ENCODE data around the gene USP51. TPM values are rescaled to one million over a fixed set of nuclear protein-coding genes. Genes with fewer than 3 reads are reported as not detected.
A peak's percentile ranks its signal among the peaks of the same experiment; 100 is the strongest.

The USP51 gene
- total RNA-seq (1 to 10 TPM; 2.3 TPM), total RNA-seq (0.20 to 9.0 (median 3.9) reads per million in 172 experiments)
- polyA plus RNA-seq (2013, experiment 1 of 2), result 0.83 TPM
- polyA plus RNA-seq (2013, experiment 2 of 2), result 0.84 TPM

DNA sequence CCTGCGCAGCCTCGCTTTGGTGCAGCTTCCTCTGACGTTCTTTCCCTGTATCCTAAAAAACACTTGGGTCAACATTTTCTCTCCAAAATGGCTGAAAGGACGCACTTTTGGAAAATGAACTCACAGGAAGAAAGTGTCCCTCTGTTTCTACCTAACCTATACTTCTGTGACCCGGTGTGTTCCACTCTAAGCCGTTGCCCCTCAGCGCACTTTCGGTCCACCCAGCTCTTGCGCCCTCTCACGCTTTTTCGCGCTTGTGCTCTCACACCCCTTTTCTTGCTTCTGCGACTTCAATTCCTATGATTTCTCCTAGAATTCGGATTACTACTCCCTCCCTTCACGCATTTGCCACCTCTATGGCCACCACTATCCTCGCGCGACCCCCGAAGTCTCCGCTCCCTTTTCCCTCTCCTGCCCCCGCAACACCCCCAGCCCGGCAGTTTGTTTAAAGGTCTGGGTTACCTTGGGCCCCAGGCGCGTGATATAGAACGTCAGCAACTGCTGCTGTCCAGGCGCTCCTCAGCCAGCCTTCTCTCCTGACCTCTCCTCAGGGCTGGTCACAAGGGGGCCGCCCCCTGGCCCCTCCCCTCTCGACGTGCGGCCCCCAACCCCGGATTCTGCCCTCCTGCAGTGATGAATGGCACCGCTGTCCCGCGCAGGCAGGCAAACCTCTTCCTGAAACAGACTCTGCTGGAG, at the start of gene USP51:
TSS of gene USP51 (minus strand) at position 535 of the 696 bp plus-strand sequence. CDS start 909 bp downstream, outside the sequence.
- intact Hi-C loops (cut with DNase I, micrococcal nuclease), result no loop called here
- DNase-seq (peak in 9 of 14 experiments; percentile 3 to 69 (median 24)), ATAC-seq (ENCODE audit: poor library complexity) (peak; percentile 35)
- Mint-ChIP-seq H3K27me3 (no peaks in the 10 kb centered on the region), H3K36me3 (ENCODE audit: low read depth) (peaks cover 7% of the 10 kb centered on the region), H3K4me1 (ENCODE audit: low read depth) (peaks cover 17% of the 10 kb centered on the region), H3K27ac (peak within 1 kb of the TSS; percentile 96), H3K4me3 (peak within 1 kb of the TSS; percentile 98), H3K9me3 (no peaks in the 10 kb centered on the region)
- H3K27ac ChIP-seq (ENCODE audit: low read depth in 1 of 2, low read length in 2 of 2), result peak within 1 kb of the TSS; percentile 72 to 85
- ChIA-PET POLR2A (interaction anchor here (0.8 to 3.4 kb wide), 19 partner anchors 9 to 1806 kb away, joined by 3 to 75 read pairs (median 6); partner anchors contain the start of genes APEX2, FAM120C, KLF8 and MAGEH1), CTCF (interaction anchor here (1.1 to 1.9 kb wide), 4 partner anchors 37 to 419 kb away, joined by 4 to 5 read pairs (median 4); partner anchors contain the start of genes MAGEH1 and RRAGB)
- H3K9me3 ChIP-seq (ENCODE audit: control insufficient read depth in 1 of 2, insufficient read depth in 1 of 2, low read length in 2 of 2), result no peaks in the 10 kb centered on the region
- TF ChIP-seq, protein P1, sequence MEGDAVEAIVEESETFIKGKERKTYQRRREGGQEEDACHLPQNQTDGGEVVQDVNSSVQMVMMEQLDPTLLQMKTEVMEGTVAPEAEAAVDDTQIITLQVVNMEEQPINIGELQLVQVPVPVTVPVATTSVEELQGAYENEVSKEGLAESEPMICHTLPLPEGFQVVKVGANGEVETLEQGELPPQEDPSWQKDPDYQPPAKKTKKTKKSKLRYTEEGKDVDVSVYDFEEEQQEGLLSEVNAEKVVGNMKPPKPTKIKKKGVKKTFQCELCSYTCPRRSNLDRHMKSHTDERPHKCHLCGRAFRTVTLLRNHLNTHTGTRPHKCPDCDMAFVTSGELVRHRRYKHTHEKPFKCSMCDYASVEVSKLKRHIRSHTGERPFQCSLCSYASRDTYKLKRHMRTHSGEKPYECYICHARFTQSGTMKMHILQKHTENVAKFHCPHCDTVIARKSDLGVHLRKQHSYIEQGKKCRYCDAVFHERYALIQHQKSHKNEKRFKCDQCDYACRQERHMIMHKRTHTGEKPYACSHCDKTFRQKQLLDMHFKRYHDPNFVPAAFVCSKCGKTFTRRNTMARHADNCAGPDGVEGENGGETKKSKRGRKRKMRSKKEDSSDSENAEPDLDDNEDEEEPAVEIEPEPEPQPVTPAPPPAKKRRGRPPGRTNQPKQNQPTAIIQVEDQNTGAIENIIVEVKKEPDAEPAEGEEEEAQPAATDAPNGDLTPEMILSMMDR (IDR thresholded peaks at IDR 0.05), result peak; percentile 24
- peaks cover 10% of the 10 kb centered on the region for H3K4me1 ChIP-seq (ENCODE audit: insufficient read depth, low read length)
- no peaks in the 10 kb centered on the region for H3K36me3 ChIP-seq (ENCODE audit: insufficient read depth, low read length)
- H3K27me3 ChIP-seq (ENCODE audit: control insufficient read depth in 1 of 2, insufficient read depth in 2 of 2, low read length in 2 of 2), result no peaks in the 10 kb centered on the region
- H3K4me3 ChIP-seq (ENCODE audit: low read length), result peak within 1 kb of the TSS; percentile 87

DNA sequence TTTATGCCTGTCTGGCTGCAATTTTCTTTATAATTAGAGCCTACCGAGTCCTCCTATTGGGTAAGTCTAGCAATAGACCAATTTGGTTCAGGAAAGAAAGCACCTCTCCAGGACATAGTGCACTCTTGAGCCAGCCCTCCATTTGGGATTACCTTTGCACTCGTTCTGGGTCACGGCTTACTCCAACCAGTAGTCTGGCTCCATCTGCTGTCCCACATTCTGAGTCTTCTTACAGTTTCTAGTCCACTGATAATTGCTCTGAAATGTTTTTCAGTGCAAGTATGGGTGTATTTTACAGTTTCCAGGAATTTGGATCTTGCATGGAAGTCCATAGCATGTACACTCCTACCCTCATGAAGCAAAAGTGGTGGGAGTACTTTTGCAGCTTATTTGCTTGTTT, 34.8 kb upstream of the USP51 start:
- TF ChIP-seq, protein P1 (IDR thresholded peaks at IDR 0.05), result no peak
- H3K4me3 ChIP-seq (ENCODE audit: low read length), result no peak overlapping the region
- peak in 2 of 14 experiments; percentile 1 to 3 for DNase-seq
- CTCF ChIA-PET, result no interaction called here
- intact Hi-C loops (cut with DNase I, micrococcal nuclease), result no loop called here
- H3K36me3 ChIP-seq (ENCODE audit: insufficient read depth, low read length), result no peaks in the 10 kb centered on the region
- no peaks in the 10 kb centered on the region for H3K36me3 Mint-ChIP-seq (ENCODE audit: low read depth)
- no peak overlapping the region for H3K27ac Mint-ChIP-seq
- H3K4me1 Mint-ChIP-seq (ENCODE audit: low read depth), result no peaks in the 10 kb centered on the region
- no peaks in the 10 kb centered on the region for H3K9me3 ChIP-seq (ENCODE audit: control insufficient read depth in 1 of 2, insufficient read depth in 1 of 2, low read length in 2 of 2)
- no peaks in the 10 kb centered on the region for H3K27me3 Mint-ChIP-seq
- no peaks in the 10 kb centered on the region for H3K4me1 ChIP-seq (ENCODE audit: insufficient read depth, low read length)
- H3K9me3 Mint-ChIP-seq, result no peaks in the 10 kb centered on the region
- H3K27ac ChIP-seq (ENCODE audit: low read depth in 1 of 2, low read length in 2 of 2), result no peak overlapping the region
- no peaks in the 10 kb centered on the region for H3K27me3 ChIP-seq (ENCODE audit: control insufficient read depth in 1 of 2, insufficient read depth in 2 of 2, low read length in 2 of 2)
- ATAC-seq (ENCODE audit: poor library complexity), result no peak
- POLR2A ChIA-PET, result no interaction called here
- H3K4me3 Mint-ChIP-seq, result no peak overlapping the region

DNA sequence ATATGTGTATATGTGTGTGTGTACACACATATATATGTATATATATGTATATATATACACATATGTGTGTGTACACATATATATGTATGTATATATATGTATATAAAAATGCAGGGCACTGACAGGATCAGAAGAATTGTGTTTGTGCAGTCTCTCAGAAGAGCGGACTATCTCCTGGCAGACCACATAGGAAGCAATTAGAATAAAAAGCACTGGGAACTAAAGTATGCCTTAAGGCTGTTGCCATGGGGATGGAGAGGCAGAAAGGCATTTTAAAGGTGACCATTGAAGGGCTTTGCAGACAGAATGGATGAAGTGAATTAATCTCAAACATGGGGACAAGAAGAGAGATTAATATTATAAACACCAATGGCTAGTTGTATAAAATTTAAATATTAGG, 33.7 kb upstream of the USP51 start:
- no peaks in the 10 kb centered on the region for H3K27me3 Mint-ChIP-seq
- intact Hi-C loops (cut with DNase I, micrococcal nuclease), result no loop called here
- DNase-seq, result no peak
- H3K27ac ChIP-seq (ENCODE audit: low read depth in 1 of 2, low read length in 2 of 2), result no peak overlapping the region
- TF ChIP-seq, protein P1 (IDR thresholded peaks at IDR 0.05), result no peak
- no peak overlapping the region for H3K4me3 ChIP-seq (ENCODE audit: low read length)
- H3K4me1 ChIP-seq (ENCODE audit: insufficient read depth, low read length), result no peaks in the 10 kb centered on the region
- no peak overlapping the region for H3K27ac Mint-ChIP-seq
- no peak overlapping the region for H3K4me3 Mint-ChIP-seq
- ATAC-seq (ENCODE audit: poor library complexity), result no peak
- no peaks in the 10 kb centered on the region for H3K4me1 Mint-ChIP-seq (ENCODE audit: low read depth)
- no peaks in the 10 kb centered on the region for H3K9me3 ChIP-seq (ENCODE audit: control insufficient read depth in 1 of 2, insufficient read depth in 1 of 2, low read length in 2 of 2)
- ChIA-PET POLR2A (no interaction called here), CTCF (no interaction called here)
- no peaks in the 10 kb centered on the region for H3K9me3 Mint-ChIP-seq
- H3K36me3 Mint-ChIP-seq (ENCODE audit: low read depth), result no peaks in the 10 kb centered on the region
- H3K36me3 ChIP-seq (ENCODE audit: insufficient read depth, low read length), result no peaks in the 10 kb centered on the region
- H3K27me3 ChIP-seq (ENCODE audit: control insufficient read depth in 1 of 2, insufficient read depth in 2 of 2, low read length in 2 of 2), result no peaks in the 10 kb centered on the region
